K562 (cell line): ENCODE data around the gene ALDH16A1. TPM values are rescaled to one million over a fixed set of nuclear protein-coding genes. Genes with fewer than 3 reads are reported as not detected.

Experiments used
- CBX2 ChIP-seq: fragments of 200-600 bp; sonication (generic); IDR thresholded peaks from one replicate; pipeline ENCODE4 v1.6.1; 2012; ENCODE audit warnings: mild to moderate bottlenecking, low read length, inconsistent platforms; ENCODE audit not compliant: insufficient read depth, poor library complexity, severe bottlenecking
- GABPB1 ChIP-seq: sonication (generic); formaldehyde crosslinking; IDR thresholded peaks from 2 replicates; pipeline ENCODE4 v1.8.0; 2022; ENCODE audit warnings: mild to moderate bottlenecking, missing genetic modification reagents
- HSF4 ChIP-seq: fragments of 250-450 bp; sonication (Bioruptor Pico); IDR thresholded peaks from 2 replicates; pipeline ENCODE4 v2.1.2; 2022; ENCODE audit warnings: mild to moderate bottlenecking, moderate library complexity, borderline replicate concordance
- L3MBTL2 ChIP-seq: fragments of 450-650 bp; IDR thresholded peaks from 2 replicates; pipeline ENCODE4 v1.6.1; 2016; ENCODE audit warnings: mild to moderate bottlenecking, moderate library complexity
- MTA3 ChIP-seq: fragments of 450-650 bp; formaldehyde crosslinking; IDR thresholded peaks from 2 replicates; pipeline ENCODE4 v1.6.1; 2017; ENCODE audit warnings: mild to moderate bottlenecking, borderline replicate concordance
- NFATC3 ChIP-seq: fragments of 450-650 bp; IDR thresholded peaks from 2 replicates; pipeline ENCODE4 v1.6.1; 2017; ENCODE audit warnings: mild to moderate bottlenecking
- ZNF263 ChIP-seq: sonication (generic); formaldehyde crosslinking; IDR thresholded peaks from 2 replicates; pipeline ENCODE4 v1.8.0; 2022; ENCODE audit warnings: mild to moderate bottlenecking, missing genetic modification reagents, borderline replicate concordance
- polyA plus RNA-seq, 8 experiments: library from polyadenylated mRNA; depleted of rRNA in 4 of 8; stranded (reverse) in 5 of 8; unstranded in 3 of 8; fragments of >200 nt; fragmentation: Nextera tagmentation in 2 of 8; fragmentation: Illumina TruSeq in 1 of 8; extraction: Ambion mirVana in 2 of 8; extraction: Trizol in 1 of 8; gene quantifications; 2 replicates each; pipeline versions ENCODE4 v1.2.1 to v1.2.3, GENCODE V29; 2011 to 2014; ENCODE audit warnings: inconsistent platforms in 1 of 8, missing spikeins in 1 of 8
- total RNA-seq, 7 experiments: library from RNA; depleted of rRNA in 6 of 7; stranded (reverse); fragments of >200 nt in 6 of 7; fragmentation: Illumina TruSeq in 2 of 7; extraction: Trizol in 2 of 7; gene quantifications; 2 replicates each; pipeline versions ENCODE4 v1.2.1 to v1.2.3, GENCODE V29; 2011 to 2021; ENCODE audit warnings: low replicate concordance in 1 of 7
- TF ChIP-seq, protein P1 (sequence below): fragments of 200-600 bp; sonication (generic); IDR thresholded peaks from one replicate; pipeline ENCODE4 v1.6.1; 2012; ENCODE audit warnings: mild to moderate bottlenecking, low read depth, low read length, inconsistent platforms
- TF ChIP-seq, protein P2 (sequence below): fragments of 250-450 bp; sonication (Bioruptor Pico); IDR thresholded peaks from 2 replicates; pipeline ENCODE4 v1.8.0; 2022; ENCODE audit warnings: inconsistent platforms, mild to moderate bottlenecking, moderate library complexity, borderline replicate concordance

ALDH16A1 gene
- total and polyA plus RNA-seq, 9 of the 15 experiments (the other 6 are each of a cell fraction or from before 2014, with no cell fraction given): 2.2 to 52.2 (median 7.6) TPM

DNA sequence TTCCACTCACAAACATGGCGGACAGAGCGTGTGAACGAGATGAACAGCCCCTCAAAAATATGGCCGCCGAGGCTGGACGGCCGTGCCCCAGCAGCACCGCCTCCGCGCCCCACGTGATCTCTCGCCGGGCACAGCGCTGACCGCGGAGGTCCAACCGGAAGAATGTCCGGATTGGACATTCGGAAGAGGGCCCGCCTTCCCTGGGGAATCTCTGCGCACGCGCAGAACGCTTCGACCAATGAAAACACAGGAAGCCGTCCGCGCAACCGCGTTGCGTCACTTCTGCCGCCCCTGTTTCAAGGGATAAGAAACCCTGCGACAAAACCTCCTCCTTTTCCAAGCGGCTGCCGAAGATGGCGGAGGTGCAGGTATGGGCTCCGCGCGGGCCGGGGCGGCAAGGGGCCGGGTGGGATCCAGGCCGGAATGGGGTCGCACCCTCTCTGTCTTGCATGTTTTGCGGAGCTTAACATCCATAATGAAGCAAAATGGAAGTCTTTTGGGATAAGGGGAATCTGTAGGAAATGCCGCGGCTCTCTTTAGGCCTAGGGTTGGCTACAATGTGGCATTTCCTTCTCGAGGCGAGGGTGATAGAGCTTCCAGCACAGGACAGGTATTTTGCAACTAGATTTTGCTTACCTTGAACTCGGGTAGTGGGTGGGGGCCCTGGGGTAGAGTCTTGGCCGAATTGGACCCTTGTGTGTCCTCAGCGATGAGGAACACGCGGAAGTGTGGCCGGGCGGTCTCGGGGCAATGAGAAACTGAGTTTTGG is 34.4 kb downstream of the ALDH16A1 start, which contains the start of gene RPL13A (continued):
- TF ChIP-seq, protein P1, sequence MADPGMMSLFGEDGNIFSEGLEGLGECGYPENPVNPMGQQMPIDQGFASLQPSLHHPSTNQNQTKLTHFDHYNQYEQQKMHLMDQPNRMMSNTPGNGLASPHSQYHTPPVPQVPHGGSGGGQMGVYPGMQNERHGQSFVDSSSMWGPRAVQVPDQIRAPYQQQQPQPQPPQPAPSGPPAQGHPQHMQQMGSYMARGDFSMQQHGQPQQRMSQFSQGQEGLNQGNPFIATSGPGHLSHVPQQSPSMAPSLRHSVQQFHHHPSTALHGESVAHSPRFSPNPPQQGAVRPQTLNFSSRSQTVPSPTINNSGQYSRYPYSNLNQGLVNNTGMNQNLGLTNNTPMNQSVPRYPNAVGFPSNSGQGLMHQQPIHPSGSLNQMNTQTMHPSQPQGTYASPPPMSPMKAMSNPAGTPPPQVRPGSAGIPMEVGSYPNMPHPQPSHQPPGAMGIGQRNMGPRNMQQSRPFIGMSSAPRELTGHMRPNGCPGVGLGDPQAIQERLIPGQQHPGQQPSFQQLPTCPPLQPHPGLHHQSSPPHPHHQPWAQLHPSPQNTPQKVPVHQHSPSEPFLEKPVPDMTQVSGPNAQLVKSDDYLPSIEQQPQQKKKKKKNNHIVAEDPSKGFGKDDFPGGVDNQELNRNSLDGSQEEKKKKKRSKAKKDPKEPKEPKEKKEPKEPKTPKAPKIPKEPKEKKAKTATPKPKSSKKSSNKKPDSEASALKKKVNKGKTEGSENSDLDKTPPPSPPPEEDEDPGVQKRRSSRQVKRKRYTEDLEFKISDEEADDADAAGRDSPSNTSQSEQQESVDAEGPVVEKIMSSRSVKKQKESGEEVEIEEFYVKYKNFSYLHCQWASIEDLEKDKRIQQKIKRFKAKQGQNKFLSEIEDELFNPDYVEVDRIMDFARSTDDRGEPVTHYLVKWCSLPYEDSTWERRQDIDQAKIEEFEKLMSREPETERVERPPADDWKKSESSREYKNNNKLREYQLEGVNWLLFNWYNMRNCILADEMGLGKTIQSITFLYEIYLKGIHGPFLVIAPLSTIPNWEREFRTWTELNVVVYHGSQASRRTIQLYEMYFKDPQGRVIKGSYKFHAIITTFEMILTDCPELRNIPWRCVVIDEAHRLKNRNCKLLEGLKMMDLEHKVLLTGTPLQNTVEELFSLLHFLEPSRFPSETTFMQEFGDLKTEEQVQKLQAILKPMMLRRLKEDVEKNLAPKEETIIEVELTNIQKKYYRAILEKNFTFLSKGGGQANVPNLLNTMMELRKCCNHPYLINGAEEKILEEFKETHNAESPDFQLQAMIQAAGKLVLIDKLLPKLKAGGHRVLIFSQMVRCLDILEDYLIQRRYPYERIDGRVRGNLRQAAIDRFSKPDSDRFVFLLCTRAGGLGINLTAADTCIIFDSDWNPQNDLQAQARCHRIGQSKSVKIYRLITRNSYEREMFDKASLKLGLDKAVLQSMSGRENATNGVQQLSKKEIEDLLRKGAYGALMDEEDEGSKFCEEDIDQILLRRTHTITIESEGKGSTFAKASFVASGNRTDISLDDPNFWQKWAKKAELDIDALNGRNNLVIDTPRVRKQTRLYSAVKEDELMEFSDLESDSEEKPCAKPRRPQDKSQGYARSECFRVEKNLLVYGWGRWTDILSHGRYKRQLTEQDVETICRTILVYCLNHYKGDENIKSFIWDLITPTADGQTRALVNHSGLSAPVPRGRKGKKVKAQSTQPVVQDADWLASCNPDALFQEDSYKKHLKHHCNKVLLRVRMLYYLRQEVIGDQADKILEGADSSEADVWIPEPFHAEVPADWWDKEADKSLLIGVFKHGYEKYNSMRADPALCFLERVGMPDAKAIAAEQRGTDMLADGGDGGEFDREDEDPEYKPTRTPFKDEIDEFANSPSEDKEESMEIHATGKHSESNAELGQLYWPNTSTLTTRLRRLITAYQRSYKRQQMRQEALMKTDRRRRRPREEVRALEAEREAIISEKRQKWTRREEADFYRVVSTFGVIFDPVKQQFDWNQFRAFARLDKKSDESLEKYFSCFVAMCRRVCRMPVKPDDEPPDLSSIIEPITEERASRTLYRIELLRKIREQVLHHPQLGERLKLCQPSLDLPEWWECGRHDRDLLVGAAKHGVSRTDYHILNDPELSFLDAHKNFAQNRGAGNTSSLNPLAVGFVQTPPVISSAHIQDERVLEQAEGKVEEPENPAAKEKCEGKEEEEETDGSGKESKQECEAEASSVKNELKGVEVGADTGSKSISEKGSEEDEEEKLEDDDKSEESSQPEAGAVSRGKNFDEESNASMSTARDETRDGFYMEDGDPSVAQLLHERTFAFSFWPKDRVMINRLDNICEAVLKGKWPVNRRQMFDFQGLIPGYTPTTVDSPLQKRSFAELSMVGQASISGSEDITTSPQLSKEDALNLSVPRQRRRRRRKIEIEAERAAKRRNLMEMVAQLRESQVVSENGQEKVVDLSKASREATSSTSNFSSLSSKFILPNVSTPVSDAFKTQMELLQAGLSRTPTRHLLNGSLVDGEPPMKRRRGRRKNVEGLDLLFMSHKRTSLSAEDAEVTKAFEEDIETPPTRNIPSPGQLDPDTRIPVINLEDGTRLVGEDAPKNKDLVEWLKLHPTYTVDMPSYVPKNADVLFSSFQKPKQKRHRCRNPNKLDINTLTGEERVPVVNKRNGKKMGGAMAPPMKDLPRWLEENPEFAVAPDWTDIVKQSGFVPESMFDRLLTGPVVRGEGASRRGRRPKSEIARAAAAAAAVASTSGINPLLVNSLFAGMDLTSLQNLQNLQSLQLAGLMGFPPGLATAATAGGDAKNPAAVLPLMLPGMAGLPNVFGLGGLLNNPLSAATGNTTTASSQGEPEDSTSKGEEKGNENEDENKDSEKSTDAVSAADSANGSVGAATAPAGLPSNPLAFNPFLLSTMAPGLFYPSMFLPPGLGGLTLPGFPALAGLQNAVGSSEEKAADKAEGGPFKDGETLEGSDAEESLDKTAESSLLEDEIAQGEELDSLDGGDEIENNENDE: no peak
- peak; percentile 92 for TF ChIP-seq MTA3
- peak; percentile 45; the same call in 1 of the 2 replicates for TF ChIP-seq L3MBTL2
- no peak for TF ChIP-seq CBX2
- TF ChIP-seq ZNF263 (CRISPR knock-in tag): no peak; the same call in 1 of the 2 replicates
- peak; percentile 91 for TF ChIP-seq GABPB1
- TF ChIP-seq NFATC3: no peak
- TF ChIP-seq HSF4 (CRISPR knock-in tag): no peak
- TF ChIP-seq, protein P2, sequence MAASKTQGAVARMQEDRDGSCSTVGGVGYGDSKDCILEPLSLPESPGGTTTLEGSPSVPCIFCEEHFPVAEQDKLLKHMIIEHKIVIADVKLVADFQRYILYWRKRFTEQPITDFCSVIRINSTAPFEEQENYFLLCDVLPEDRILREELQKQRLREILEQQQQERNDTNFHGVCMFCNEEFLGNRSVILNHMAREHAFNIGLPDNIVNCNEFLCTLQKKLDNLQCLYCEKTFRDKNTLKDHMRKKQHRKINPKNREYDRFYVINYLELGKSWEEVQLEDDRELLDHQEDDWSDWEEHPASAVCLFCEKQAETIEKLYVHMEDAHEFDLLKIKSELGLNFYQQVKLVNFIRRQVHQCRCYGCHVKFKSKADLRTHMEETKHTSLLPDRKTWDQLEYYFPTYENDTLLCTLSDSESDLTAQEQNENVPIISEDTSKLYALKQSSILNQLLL (CRISPR knock-in tag): no peak
